Right hindlimb (tissue), 1 donor: Measurements from ENCODE around the gene PCP2.

Experiments used
- DNase-seq: peaks from one replicate; pipeline ENCODE4 v3.0.0-alpha.2; 2018

The PCP2 gene

DNA sequence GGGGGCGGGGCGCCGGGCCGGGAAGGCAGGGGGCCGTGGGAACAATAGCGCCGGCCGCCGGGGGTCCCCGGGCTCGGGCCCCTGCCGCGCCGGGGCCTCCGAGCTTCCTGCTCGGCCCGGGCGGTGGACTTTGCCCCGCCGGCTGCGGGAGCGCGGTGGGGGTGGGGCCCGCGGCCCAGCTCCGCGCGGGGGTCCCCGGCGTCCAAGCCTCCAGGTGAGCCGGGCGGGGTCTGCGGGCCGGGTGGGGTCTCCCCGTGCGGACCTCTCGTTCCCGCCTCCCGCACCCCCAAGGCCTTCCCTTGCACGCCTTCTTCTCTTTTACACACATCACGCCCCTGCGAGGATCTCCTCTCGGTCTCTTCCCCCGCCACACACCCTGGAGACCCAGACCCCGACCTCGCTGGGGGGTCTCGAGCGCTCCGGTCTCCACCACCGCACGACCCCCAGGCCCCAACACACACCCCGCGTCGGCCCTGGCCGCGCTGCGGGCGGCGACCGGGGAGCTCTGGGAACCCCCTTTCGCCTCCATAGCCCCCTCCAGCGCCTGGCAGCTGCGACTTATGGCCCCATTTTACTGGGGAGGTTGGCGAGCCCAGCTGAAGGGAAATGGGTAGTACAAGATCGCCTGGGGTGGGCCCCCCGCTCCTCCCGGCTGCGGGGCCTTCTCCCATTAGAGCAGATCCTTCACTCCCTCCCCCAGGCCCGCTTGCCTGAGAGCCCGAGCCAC, 37.1 kb downstream of the PCP2 start:
- no peak for DNase-seq

DNA sequence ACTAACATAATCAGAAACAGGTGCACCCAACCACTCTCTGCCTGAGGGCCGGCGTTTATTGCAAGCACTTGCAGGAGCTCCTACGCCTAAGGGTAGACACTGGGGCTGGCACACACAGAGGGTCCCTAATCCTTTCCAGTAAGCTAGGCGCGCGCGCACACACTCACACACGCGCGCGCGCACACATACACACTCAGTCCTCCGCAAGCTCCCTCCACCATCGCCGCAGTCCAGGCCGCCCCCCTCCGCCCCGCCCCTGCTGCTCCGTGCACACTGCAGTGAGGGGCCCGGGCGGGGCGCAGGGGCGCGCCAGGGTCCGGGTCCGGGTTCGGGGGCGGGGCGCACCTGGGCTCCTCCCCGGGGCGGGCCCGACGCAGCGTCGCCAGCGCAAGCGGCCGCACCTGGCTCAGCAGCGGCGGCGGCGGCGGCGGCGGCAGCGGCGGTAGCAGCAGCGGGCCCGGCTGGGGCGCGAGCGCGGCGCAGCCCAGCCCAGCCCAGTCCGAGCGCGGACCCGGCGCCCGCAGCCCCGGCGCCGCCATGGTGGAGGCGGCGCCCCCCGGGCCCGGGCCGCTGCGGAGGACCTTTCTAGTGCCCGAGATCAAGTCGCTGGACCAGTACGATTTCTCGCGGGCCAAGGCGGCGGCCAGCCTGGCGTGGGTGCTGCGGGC, 37.9 kb downstream of the PCP2 start, which contains the start of gene CAMSAP3:
Gene CAMSAP3, plus strand, starts transcription at position 398 of the 668 bp plus-strand sequence. Its CDS starts 140 bp downstream, at position 538.
- no peak for DNase-seq

DNA sequence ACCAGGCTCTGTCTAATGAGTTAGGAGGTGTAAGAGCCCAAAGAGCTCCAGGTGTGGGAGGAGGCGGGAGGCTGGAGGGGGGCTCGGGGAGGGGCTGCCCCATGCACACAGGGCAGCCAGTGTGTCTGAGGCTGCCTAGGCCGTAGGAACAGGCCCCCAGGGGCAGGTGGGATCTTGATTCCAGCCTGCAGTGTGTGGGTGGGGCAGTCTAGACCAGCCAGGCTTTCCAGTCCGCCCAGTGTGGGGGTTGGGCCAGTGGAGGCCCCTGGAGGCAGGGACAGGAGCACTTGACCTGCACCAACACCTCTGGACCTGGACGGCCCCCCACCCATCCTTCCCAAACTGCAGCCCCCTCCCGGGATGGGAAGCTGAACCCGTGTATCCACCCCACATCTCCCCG, 43.3 kb downstream of the PCP2 start:
- DNase-seq: no peak

DNA sequence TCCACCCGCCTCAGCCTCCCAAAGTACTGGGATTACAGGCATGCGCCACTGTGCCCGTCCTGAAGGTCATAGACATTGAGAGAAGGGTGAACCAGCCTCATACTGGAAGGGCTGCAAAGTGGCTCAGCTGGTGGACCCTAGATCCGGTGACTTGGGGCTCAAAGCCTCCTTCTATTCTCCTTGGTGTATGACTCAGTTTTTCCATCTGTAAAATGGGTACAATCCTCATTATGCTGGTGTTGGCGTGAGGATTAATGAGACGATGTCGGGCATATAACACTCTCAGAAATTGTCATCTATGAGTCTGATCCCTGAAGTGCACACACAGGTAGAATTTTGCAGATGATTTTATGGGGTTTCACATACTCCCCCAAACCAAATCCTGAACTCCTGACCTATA, 43.7 kb downstream of the PCP2 start:
- DNase-seq: no peak

DNA sequence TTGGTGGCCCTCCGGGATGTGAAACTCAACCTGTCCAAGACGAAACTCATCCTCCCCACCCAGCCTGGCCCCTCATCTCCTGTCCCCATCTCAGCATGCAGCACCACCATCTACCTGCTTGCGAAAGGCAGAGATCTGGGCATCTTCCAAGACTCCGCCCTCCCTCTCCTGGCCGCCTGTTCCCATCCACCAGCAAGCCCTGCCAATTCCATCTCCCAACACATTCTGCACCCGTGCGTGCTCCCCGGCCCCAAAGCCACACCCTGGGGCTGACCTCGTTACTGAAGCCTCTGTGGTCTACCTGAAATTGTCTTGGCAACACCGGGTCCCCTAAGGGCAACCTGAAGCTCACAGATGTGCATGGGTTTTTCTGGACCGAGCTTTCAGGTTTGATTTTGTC, 51.1 kb downstream of the PCP2 start:
- DNase-seq: no peak
